Osteocyte (in vitro differentiated cells): ENCODE measurements around the gene SNRNP27. TPM values are rescaled to one million over a fixed set of nuclear protein-coding genes. Genes with fewer than 3 reads are reported as not detected.
"Not testable (repeated sequence)": the region's sequence is repeated elsewhere in the genome, so short reads cannot be mapped to it uniquely, and the experiment has no call there.

Source experiments
- DNase-seq: peaks from one replicate; pipeline ENCODE4 v3.0.0; 2021; ENCODE audit warnings: mixed read lengths; ENCODE audit not compliant: unreplicated experiment; ENCODE audit errors: extremely low spot score
- H3K27ac Mint-ChIP-seq: one replicate; pipeline ENCODE4 v1.8.0; 2021; ENCODE audit warnings: mild to moderate bottlenecking, mixed read lengths; ENCODE audit not compliant: unreplicated experiment
- H3K27me3 Mint-ChIP-seq: one replicate; pipeline ENCODE4 v1.8.0; 2021; ENCODE audit warnings: mixed read lengths; ENCODE audit not compliant: unreplicated experiment
- H3K36me3 Mint-ChIP-seq: one replicate; pipeline ENCODE4 v1.8.0; 2021; ENCODE audit warnings: mixed read lengths; ENCODE audit not compliant: unreplicated experiment
- H3K4me1 Mint-ChIP-seq: one replicate; pipeline ENCODE4 v1.8.0; 2021; ENCODE audit warnings: mixed read lengths; ENCODE audit not compliant: unreplicated experiment
- H3K4me3 Mint-ChIP-seq: one replicate; pipeline ENCODE4 v1.8.0; 2021; ENCODE audit warnings: mild to moderate bottlenecking, moderate library complexity, mixed read lengths; ENCODE audit not compliant: unreplicated experiment
- H3K9me3 Mint-ChIP-seq: one replicate; pipeline ENCODE4 v1.8.0; 2021; ENCODE audit warnings: mixed read lengths; ENCODE audit not compliant: unreplicated experiment
- CTCF ChIP-seq: fragments of 200-600 bp; sonication (generic); IDR thresholded peaks from 2 replicates; pipeline ENCODE4 v1.5.0; 2021; ENCODE audit warnings: antibody characterized with exemption, mild to moderate bottlenecking, moderate library complexity
- total RNA-seq: library from RNA; stranded (reverse); gene quantifications from 2 replicates; pipeline ENCODE4 v1.2.1, GENCODE V29; 2021

Gene SNRNP27
- total RNA-seq, 1 donor from 2014 or later, result 49.2 TPM

GRCh38 chr2:69947325-69947931 is 53.7 kb downstream of the SNRNP27 start:
- Mint-ChIP-seq H3K9me3 (no peaks in the 10 kb centered on the region), H3K27ac (no peak overlapping the region), H3K36me3 (peaks cover 3% of the 10 kb centered on the region), H3K4me1 (peaks cover 23% of the 10 kb centered on the region), H3K27me3 (no peaks in the 10 kb centered on the region), H3K4me3 (no peak overlapping the region)
- no peak for DNase-seq
- TF ChIP-seq CTCF, result no peak

GRCh38 chr2:69948032-69948962 is 54.5 kb downstream of the SNRNP27 start:
- Mint-ChIP-seq H3K27ac (no peak overlapping the region), H3K27me3 (no peaks in the 10 kb centered on the region), H3K9me3 (no peaks in the 10 kb centered on the region), H3K4me1 (peaks cover 23% of the 10 kb centered on the region), H3K4me3 (no peak overlapping the region), H3K36me3 (peaks cover under 1% of the 10 kb centered on the region)
- TF ChIP-seq CTCF, result no peak
- DNase-seq, result no peak

GRCh38 chr2:69948963-69949645 is 55.3 kb downstream of the SNRNP27 start:
- no peak overlapping the region for H3K4me3 Mint-ChIP-seq
- TF ChIP-seq CTCF, result no peak
- no peaks in the 10 kb centered on the region for H3K36me3 Mint-ChIP-seq
- peaks cover 23% of the 10 kb centered on the region for H3K4me1 Mint-ChIP-seq
- H3K9me3 Mint-ChIP-seq, result no peaks in the 10 kb centered on the region
- no peak for DNase-seq
- H3K27me3 Mint-ChIP-seq, result no peaks in the 10 kb centered on the region
- H3K27ac Mint-ChIP-seq, result no peak overlapping the region

- Mint-ChIP-seq H3K27me3 (peaks cover 1% of the 10 kb centered on the region), H3K36me3 (no peaks in the 10 kb centered on the region), H3K4me3 (no peak overlapping the region), H3K4me1 (peaks cover 23% of the 10 kb centered on the region), H3K27ac (no peak overlapping the region), H3K9me3 (no peaks in the 10 kb centered on the region)
- no peak for TF ChIP-seq CTCF
- DNase-seq, result no peak
These were observed 56.5 kb downstream of the SNRNP27 start for GRCh38 chr2:69950241-69950640.

- peaks cover 19% of the 10 kb centered on the region for H3K4me1 Mint-ChIP-seq
- not testable (repeated sequence) for H3K9me3 Mint-ChIP-seq, H3K27me3 Mint-ChIP-seq, H3K4me3 Mint-ChIP-seq, H3K27ac Mint-ChIP-seq, H3K36me3 Mint-ChIP-seq, DNase-seq
These were observed 56.9 kb downstream of the SNRNP27 start for GRCh38 chr2:69950671-69951070.
